Fibroblast of pulmonary artery (primary cell): ENCODE measurements around the gene SHISA7.

ENCODE experiments used
- DNase-seq: peaks from one replicate; pipeline ENCODE4 v3.0.0-alpha.2; 2010; ENCODE audit warnings: low read depth
- H3K4me3 ChIP-seq: replicated peaks from 2 replicates; pipeline ENCODE4 v1.5.1; 2011; ENCODE audit warnings: low read depth, mild to moderate bottlenecking, control low read depth, low read length, moderate library complexity
- CTCF ChIP-seq: IDR thresholded peaks from 2 replicates; pipeline ENCODE4 v1.5.1; 2011; ENCODE audit warnings: mild to moderate bottlenecking, control low read depth, low read length, inconsistent platforms; ENCODE audit errors: missing control alignments

Gene SHISA7

GRCh38 chr19:55389386-55390317, 53.4 kb downstream of the SHISA7 start:
- H3K4me3 ChIP-seq: no peak overlapping the region
- no peak for DNase-seq
- no peak for TF ChIP-seq CTCF

- TF ChIP-seq CTCF: no peak
- H3K4me3 ChIP-seq: peak overlapping the region; percentile 99
- DNase-seq: no peak
Observed at GRCh38 chr19:55387736-55388497, 55.2 kb downstream of the SHISA7 start.

- TF ChIP-seq CTCF: no peak
- no peak for DNase-seq
- peak overlapping the region; percentile 99 for H3K4me3 ChIP-seq
Observed at GRCh38 chr19:55386493-55386971, 56.6 kb downstream of the SHISA7 start.

- H3K4me3 ChIP-seq: peak within 1 kb of the TSS; percentile 99
- DNase-seq: peak; percentile 99
- TF ChIP-seq CTCF: no peak
Observed at GRCh38 chr19:55385724-55386492, 57.2 kb downstream of the SHISA7 start, which contains the start of gene RPL28. Gene RPL28, plus strand, starts transcription at chr19:55385932. Its CDS starts 426 bp downstream, at chr19:55386358.

- H3K4me3 ChIP-seq: peak overlapping the region; percentile 99
- no peak for TF ChIP-seq CTCF
- DNase-seq: peak; percentile 95
Observed at GRCh38 chr19:55384920-55385723, 58.0 kb downstream of the SHISA7 start.
